Thymus (tissue), 11 donors: ENCODE results near the gene DNTTIP2. TPM values are rescaled to one million over a fixed set of nuclear protein-coding genes. Genes with fewer than 3 reads are reported as not detected.

ENCODE experiments used
- DNase-seq, 9 donors: peaks; one replicate each; pipeline ENCODE4 v3.0.0-alpha.2; 2013; ENCODE audit warnings: low spot score in 9 of 9, low read depth in 6 of 9, missing footprints in 1 of 9
- H3K27ac ChIP-seq, 2 donors: one replicate each; pipeline ENCODE4 v1.5.1; 2013; ENCODE audit warnings: control low read depth in 1 of 2, low read depth in 1 of 2, low read length in 1 of 2, mild to moderate bottlenecking in 1 of 2, moderate library complexity in 1 of 2
- H3K27me3 ChIP-seq, 2 donors: one replicate each; pipeline ENCODE4 v1.5.1; 2013; ENCODE audit warnings: low read length in 1 of 2; ENCODE audit not compliant: control insufficient read depth in 2 of 2, insufficient read depth in 1 of 2
- H3K36me3 ChIP-seq, 2 donors: one replicate each; pipeline ENCODE4 v1.5.1; 2013; ENCODE audit warnings: low read length in 1 of 2, mild to moderate bottlenecking in 1 of 2, moderate library complexity in 1 of 2; ENCODE audit not compliant: control insufficient read depth in 2 of 2, insufficient read depth in 2 of 2
- H3K4me1 ChIP-seq, 2 donors: one replicate each; pipeline ENCODE4 v1.5.1; 2013; ENCODE audit warnings: low read length in 2 of 2; ENCODE audit not compliant: control insufficient read depth in 2 of 2, insufficient read depth in 2 of 2
- H3K4me3 ChIP-seq, 2 donors: one replicate each; pipeline ENCODE4 v1.5.1; 2013; ENCODE audit warnings: low read length in 2 of 2, control low read depth in 1 of 2, mild to moderate bottlenecking in 1 of 2
- H3K9me3 ChIP-seq, 2 donors: one replicate each; pipeline ENCODE4 v1.5.1; 2013; ENCODE audit warnings: low read length in 1 of 2, mild to moderate bottlenecking in 1 of 2; ENCODE audit not compliant: control insufficient read depth in 2 of 2, insufficient read depth in 1 of 2
- WGBS: extraction: QIAGEN DNeasy Blood & Tissue Kit; methylation state at CpG from one replicate; pipeline ENCODE4 v1.1.7; 2013; 5-methylcytosine and 5-hydroxymethylcytosine counted together
- polyA plus RNA-seq: library from polyadenylated mRNA; stranded (reverse); fragments of 200-250 nt; gene quantifications from one replicate; pipeline ENCODE4 v1.2.3, GENCODE V29; 2013
- total RNA-seq: library from RNA; stranded (reverse); fragments of 120-200 nt; gene quantifications from one replicate; pipeline ENCODE4 v1.2.4, GENCODE V29; 2013
- donor health status: healthy.

The DNTTIP2 gene
- total and polyA plus RNA-seq, 2 donors = 52.5 to 80.6 TPM

DNA sequence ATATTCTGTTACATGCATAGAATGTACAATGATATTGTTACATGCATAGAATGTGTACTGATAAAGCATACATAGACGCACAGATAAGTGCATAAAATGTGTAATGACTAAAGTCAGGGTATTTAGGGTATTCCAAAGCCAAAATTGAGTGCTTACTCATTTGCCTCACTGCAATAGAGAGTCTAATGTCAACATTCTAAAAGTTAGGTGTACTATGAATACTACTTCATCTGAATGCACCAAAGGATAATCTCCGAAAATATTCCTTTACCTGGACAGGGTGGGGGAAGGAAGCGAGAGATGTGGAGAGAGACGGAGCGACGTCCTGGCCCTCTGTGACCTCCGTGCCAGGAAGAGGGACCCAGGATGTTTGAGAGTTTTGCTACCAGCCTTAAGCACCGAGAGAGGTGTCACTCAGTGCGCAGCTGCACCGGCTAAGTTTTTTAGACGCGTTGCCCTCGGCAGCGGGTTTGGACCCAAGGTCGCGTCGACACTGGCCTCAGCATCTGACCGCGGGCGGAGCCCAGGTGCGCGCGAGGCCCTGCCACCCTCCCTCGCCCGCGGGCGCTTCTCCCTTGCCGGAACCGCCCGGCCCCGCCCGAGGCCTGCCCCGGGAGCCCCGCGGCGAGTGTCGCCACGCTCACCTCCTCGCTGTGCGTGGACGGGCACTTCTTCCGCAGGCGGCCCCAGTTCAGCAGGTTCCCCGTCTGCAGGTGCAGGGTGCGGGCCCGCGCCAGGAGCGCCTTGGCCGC, 29.6 kb upstream of the DNTTIP2 start:
- no peaks in the 10 kb centered on the region for H3K27me3 ChIP-seq
- H3K4me3 ChIP-seq = peak overlapping the region; percentile 45 to 70
- no peaks in the 10 kb centered on the region for H3K9me3 ChIP-seq
- H3K4me1 ChIP-seq = no peaks in the 10 kb centered on the region
- H3K36me3 ChIP-seq = no peaks in the 10 kb centered on the region
- DNase-seq = peak in 7 of 9 donors; percentile 23 to 71 (median 43)
- WGBS = 2% methylated on average over 49 of the region's 49 CpGs
- peak overlapping the region in 1 of 2 donors; percentile 62 for H3K27ac ChIP-seq

DNA sequence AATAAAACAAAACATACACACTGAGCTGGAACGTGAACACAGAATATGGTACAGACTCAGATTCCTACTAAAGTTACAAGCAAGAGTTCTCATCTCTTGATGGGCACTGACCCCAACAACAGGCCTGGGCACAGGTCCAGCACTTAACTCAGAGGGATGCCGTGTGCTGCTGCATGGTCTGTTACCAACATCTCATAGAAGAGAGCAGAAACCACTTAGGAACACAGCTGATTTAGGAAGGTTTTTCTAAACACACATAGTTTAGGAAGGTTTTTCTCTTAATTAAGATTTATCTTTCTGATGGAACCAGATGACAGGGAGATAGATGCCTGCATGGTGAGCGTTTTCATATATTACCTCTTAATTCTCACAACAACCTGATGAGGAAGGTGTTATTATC, 28.7 kb upstream of the DNTTIP2 start:
- DNase-seq = no peak
- Histone ChIP-seq H3K36me3 (no peaks in the 10 kb centered on the region), H3K27ac (no peak overlapping the region), H3K4me3 (no peak overlapping the region), H3K27me3 (no peaks in the 10 kb centered on the region), H3K9me3 (no peaks in the 10 kb centered on the region), H3K4me1 (no peaks in the 10 kb centered on the region)
- WGBS = 83% methylated on average over 3 of the region's 3 CpGs

DNA sequence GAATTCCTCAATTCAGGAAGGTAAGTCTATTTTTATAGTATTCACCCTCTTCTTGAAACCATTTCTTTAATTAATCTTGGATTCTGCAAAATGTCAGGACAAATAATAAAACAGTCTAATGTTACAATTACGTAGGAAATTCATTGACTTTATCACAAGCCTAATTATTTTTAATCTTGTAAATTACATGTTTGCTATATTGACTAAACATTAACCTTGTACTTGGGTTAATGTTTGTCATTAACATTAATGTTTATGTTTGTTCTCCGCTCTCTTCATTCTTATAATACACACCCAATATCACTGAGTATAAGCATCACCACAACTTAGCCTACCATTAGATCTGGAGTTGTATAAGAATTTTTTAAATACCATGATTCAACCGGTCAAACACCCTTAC, 27.5 kb upstream of the DNTTIP2 start:
- no peaks in the 10 kb centered on the region for H3K27me3 ChIP-seq
- no peaks in the 10 kb centered on the region for H3K36me3 ChIP-seq
- no peaks in the 10 kb centered on the region for H3K4me1 ChIP-seq
- no peak overlapping the region for H3K27ac ChIP-seq
- H3K4me3 ChIP-seq = no peak overlapping the region
- H3K9me3 ChIP-seq = no peaks in the 10 kb centered on the region
- 97% methylated on average over 3 of the region's 3 CpGs for WGBS
- DNase-seq = no peak

DNA sequence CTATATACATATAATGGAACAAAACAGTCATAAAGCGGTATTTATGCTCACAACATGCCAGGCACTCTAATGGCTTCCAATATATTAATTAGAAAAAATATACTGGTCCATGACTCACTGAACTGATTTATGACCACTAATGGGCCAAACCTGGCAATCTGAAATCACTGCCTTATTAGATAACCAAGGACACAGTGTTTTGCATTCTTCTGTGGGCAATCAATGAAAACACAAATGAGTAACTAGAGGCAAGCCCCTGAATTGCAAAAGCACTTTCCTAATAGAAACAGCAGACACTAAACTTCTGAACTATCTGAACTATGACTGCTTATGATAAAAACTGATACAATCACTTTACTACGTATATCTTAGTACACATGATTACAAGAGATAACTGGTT, 26.7 kb upstream of the DNTTIP2 start:
- no peaks in the 10 kb centered on the region for H3K36me3 ChIP-seq
- no peaks in the 10 kb centered on the region for H3K27me3 ChIP-seq
- H3K4me1 ChIP-seq = no peaks in the 10 kb centered on the region
- 99% methylated on average over 2 of the region's 2 CpGs for WGBS
- H3K4me3 ChIP-seq = no peak overlapping the region
- no peak for DNase-seq
- no peaks in the 10 kb centered on the region for H3K9me3 ChIP-seq
- no peak overlapping the region for H3K27ac ChIP-seq

DNA sequence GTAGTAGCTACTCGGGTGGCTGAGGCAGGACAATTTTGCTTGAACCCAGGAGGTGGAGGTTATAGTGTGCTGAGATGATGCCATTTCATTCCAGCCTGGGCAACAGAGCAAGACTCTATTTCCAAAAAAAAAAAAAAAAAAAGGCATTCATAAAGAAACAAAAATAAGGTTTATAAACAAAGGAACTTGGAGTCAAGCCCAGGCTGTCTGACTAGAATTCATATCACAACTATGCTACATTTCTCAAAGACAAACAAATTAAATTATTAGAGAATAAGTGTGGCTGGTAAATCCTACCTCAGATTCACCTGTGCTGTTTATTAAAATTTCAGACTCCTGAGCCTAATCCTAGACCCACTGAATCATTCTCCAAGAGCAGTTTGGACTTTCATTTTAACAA, 26.0 kb upstream of the DNTTIP2 start:
- H3K9me3 ChIP-seq = no peaks in the 10 kb centered on the region
- no peak overlapping the region for H3K27ac ChIP-seq
- WGBS = 96% methylated on average over 1 of the region's 1 CpG
- H3K36me3 ChIP-seq = no peaks in the 10 kb centered on the region
- no peaks in the 10 kb centered on the region for H3K4me1 ChIP-seq
- no peak for DNase-seq
- H3K4me3 ChIP-seq = no peak overlapping the region
- H3K27me3 ChIP-seq = no peaks in the 10 kb centered on the region

DNA sequence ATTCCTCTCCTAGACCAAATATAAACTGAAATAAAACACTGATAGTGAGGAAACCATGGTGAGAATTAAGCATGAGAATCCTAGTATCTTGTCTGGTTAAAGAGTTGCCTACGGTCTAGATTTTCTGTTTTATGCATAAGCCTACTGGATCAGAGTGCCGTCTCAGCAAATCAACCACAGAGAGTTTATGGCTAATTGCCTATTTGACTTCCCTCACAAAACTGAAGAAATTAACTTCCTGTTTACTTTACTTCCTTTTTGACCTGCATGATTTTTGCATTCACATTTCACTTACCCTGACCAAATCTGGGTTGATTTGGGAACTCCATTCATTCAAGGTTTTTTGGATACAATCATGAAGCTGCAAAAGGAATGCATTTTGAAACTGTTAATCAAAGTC, 25.2 kb upstream of the DNTTIP2 start:
- no peaks in the 10 kb centered on the region for H3K4me1 ChIP-seq
- no peak overlapping the region for H3K4me3 ChIP-seq
- H3K9me3 ChIP-seq = no peaks in the 10 kb centered on the region
- no peaks in the 10 kb centered on the region for H3K27me3 ChIP-seq
- no peak overlapping the region for H3K27ac ChIP-seq
- DNase-seq = no peak
- H3K36me3 ChIP-seq = no peaks in the 10 kb centered on the region
- 49% methylated on average over 2 of the region's 2 CpGs for WGBS

DNA sequence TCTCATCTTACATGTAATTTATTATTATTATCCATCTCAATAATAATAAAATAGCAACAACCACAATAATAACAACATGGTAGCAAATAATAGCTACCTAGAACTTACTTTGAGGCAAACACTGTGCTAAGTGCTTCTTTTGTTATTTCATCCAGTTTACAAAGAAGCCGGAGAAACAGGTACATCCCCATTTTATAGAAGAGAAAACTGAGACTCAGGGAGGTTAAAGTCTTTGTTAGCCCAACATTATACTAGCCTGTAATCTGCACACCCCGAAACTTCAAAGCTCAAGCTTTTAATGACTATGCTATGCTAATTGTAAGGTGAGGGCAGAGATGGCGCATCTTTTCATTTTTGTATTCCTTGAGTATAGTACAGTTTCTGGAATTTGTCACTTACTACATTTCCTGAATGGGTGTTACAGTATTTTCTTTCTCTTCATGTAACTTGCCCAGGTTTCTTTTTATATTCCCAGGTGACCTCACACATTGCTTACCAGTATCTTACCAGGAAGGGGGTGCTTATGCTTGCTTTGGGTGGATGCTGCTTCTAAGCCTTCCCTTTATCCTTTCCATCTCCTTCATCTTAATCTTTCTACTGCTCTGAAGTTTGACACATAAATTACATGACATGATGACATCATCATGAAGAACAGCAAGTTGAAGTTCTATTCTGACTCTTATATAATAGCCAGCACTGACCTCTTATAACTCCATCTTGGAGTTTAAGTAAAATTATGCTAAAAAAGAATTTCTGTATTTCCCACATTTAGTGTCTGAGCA, 21.9 kb upstream of the DNTTIP2 start:
- DNase-seq = no peak
- 97% methylated on average over 3 of the region's 3 CpGs for WGBS
- Histone ChIP-seq H3K9me3 (no peaks in the 10 kb centered on the region), H3K4me3 (no peak overlapping the region), H3K36me3 (peaks cover 0 to 4% of the 10 kb centered on the region in 2 donors), H3K27me3 (no peaks in the 10 kb centered on the region), H3K27ac (no peak overlapping the region), H3K4me1 (no peaks in the 10 kb centered on the region)

DNA sequence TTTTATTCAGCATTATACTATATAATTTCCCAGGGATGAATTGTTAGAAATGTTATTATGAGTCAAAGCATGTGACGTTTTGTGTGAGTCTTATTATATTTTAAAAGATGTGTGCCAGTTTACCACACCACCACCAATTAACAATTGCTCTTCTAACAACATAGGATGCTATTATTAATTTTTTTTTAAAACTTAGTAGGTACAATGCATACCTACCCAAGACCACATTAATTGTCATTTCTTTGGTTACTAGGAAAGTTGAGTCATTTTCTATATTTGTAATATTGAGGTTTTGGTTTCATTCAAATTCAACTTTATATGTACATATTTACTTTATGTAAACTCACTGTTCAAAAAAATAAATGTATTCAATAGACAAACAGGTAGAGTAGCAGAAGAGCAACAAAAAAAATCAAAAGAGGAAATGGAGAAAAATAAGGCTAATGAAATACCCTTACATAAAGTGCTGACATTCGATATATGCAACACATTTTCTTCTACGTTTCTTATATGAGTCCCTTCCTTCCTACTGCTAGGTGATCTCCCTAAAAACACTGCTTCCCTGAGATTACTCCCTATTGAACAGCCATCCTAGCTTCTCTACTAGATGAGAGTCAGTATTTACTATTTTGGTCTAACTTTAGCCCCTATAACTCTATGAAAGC, 20.7 kb upstream of the DNTTIP2 start:
- Histone ChIP-seq H3K36me3 (peaks cover 0 to 4% of the 10 kb centered on the region in 2 donors), H3K27me3 (no peaks in the 10 kb centered on the region), H3K9me3 (no peaks in the 10 kb centered on the region), H3K4me1 (no peaks in the 10 kb centered on the region), H3K27ac (no peak overlapping the region), H3K4me3 (no peak overlapping the region)
- no peak for DNase-seq
- 95% methylated on average over 3 of the region's 3 CpGs for WGBS

DNA sequence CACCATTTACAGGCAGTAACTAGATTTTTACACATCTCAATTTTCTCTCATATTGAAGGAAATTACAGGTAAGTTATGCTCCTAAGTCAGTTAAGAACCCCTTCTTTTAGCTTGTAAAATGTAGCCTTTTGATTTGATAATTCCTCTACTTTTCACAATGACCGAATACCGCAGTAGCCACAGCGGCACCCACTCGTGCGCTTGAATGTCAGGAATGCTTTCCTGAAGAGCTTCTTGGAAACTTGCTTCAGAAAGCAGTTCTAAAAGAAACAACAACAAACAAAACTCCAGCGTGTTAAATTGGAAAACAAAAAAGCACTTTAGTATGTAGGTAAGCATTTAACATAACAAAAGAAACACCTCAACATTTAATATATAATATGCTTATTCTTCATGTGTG, 9.9 kb upstream of the DNTTIP2 start:
- Histone ChIP-seq H3K4me1 (no peaks in the 10 kb centered on the region), H3K36me3 (peaks cover 2 to 5% of the 10 kb centered on the region in 2 donors), H3K9me3 (no peaks in the 10 kb centered on the region), H3K27me3 (no peaks in the 10 kb centered on the region), H3K4me3 (no peak overlapping the region), H3K27ac (no peak overlapping the region)
- WGBS = 97% methylated on average over 6 of the region's 6 CpGs
- DNase-seq = no peak
